GM13977 (cell line): ENCODE results near the gene MTARC2.

Source experiments
- DNase-seq: peaks from one replicate; pipeline ENCODE4 v3.0.0; 2012; ENCODE audit warnings: low spot score
- in situ Hi-C: fragments of 300-500 bp; cut with MboI; formaldehyde crosslinking; loops from one replicate; pipeline ENCODE4 v1.12.0; 2022; ENCODE audit warnings: low sequenced_read_pairs, low pct_unique_long_range_greater_than_20kb, mixed read lengths, inconsistent platforms; ENCODE audit not compliant: unreplicated experiment
- TF ChIP-seq, protein P1 (sequence below): IDR thresholded peaks from 2 replicates; pipeline ENCODE4 v1.5.1; 2012; ENCODE audit warnings: mild to moderate bottlenecking, control low read depth; ENCODE audit not compliant: insufficient read depth; ENCODE audit errors: extremely low read depth, missing control alignments

Gene MTARC2

DNA sequence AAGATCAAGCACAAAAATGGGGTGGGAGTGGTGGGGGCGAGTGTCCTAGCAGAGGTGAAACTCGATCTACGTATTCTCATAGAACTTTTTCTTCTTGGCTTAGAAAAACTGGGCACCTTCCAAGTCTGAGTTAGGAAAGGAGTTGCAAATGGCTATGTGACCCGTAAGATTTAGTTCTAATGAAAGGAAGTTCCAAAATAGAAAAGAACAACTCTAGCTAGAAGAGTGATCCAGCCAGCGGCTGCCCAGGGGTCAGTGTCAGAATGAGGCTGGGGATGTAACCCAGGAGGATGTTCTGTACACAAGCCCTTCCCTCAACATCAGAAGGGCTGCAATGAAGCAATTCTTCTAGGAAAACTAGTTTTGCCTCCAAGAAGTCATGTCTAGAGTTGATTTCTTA lies 43.8 kb downstream of the MTARC2 start:
- in situ Hi-C loops: no loop called here
- DNase-seq: no peak
- TF ChIP-seq, protein P1, sequence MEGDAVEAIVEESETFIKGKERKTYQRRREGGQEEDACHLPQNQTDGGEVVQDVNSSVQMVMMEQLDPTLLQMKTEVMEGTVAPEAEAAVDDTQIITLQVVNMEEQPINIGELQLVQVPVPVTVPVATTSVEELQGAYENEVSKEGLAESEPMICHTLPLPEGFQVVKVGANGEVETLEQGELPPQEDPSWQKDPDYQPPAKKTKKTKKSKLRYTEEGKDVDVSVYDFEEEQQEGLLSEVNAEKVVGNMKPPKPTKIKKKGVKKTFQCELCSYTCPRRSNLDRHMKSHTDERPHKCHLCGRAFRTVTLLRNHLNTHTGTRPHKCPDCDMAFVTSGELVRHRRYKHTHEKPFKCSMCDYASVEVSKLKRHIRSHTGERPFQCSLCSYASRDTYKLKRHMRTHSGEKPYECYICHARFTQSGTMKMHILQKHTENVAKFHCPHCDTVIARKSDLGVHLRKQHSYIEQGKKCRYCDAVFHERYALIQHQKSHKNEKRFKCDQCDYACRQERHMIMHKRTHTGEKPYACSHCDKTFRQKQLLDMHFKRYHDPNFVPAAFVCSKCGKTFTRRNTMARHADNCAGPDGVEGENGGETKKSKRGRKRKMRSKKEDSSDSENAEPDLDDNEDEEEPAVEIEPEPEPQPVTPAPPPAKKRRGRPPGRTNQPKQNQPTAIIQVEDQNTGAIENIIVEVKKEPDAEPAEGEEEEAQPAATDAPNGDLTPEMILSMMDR: no peak

DNA sequence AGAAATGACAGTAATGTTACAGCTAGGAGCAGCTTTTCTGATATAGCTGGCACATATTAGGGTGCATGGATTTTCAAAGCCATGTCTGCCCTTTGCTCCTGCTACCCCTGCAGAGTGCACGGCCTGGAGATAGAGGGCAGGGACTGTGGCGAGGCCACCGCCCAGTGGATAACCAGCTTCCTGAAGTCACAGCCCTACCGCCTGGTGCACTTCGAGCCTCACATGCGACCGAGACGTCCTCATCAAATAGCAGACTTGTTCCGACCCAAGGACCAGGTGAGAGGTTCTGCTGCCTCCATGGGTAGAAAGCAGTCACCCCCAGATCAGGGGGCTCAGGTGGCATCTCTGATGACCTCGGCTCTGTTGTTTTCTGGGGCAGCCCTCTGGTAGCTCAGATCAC lies 48.4 kb downstream of the MTARC2 start:
- TF ChIP-seq, protein P1: no peak
- DNase-seq: no peak
- in situ Hi-C loops: no loop called here

DNA sequence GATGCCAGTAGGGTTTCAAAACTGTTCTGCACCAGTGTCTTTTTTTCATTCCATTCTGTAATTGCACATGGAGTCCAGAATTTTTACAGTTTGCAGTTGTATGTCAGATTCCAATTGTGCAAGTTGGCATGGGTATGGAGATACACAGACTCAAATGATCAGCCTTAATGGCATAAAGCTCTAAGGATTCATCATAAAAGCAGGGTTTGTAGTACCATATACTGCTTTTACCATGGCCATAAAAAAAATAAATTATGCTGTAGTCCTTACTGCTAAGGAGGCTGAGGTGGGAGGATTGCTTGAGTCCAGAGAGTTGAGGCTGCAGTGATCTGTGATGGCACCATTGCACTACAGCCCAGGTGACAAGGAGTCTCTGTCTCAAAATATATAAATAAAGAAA lies 48.9 kb downstream of the MTARC2 start:
- in situ Hi-C loops: no loop called here
- DNase-seq: no peak
- TF ChIP-seq, protein P1: no peak

DNA sequence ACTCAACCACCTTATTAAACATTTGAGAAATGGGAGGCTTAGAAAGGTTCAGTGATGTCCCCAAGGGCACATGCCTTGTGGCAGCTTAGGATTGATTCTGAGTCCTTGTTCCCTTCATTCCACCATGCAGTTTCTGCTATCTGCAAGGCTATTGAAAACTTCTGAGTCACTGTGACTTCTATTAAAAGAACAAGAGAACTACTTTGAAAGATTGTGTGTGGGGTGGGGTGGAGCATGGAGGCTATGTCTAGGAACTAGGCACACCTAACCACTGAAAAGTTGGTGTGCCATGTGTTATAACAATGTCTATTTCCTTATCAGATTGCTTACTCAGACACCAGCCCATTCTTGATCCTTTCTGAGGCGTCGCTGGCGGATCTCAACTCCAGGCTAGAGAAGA lies 49.4 kb downstream of the MTARC2 start:
- TF ChIP-seq, protein P1: no peak
- DNase-seq: no peak
- in situ Hi-C loops: no loop called here

DNA sequence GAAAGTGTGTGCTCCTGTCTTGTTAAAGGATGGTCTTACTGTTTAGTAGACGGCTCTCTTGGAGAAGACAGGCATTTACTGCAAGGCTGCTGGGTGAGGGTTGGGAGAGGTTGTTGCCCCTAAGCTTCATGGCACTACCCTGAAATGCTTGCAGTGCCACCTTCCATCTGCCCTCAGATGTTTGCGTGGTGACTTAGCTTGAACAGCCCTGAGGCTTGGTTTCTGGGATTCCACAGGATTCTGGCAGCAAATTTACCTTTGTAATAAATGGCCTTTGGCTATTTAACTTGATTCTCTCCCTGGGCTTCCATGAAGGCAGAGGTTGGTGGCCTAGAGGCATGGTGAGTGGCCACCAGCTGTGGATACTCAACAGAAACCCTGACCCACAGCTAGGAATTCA lies 50.2 kb downstream of the MTARC2 start:
- TF ChIP-seq, protein P1: no peak
- no peak for DNase-seq
- in situ Hi-C loops: no loop called here

DNA sequence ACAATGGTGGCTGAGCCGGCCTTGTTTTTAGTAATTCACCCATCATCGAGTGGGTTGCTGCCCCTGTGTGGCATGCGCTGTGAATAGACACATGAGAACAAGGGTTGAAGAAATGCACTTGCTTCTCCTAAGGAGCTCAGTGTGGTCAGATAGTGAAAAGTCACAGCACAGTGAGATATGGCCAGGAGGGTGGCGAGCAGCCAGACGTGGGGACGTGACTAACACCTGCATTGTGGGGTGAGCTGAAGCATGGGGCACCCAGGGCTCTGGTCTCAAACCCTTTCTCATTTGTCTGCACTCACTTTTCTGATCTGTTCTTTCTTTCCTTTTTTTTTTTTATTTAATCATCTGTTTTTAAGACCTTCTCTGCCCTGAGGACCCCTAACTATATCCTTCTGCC lies 52.1 kb downstream of the MTARC2 start:
- in situ Hi-C loops: no loop called here
- TF ChIP-seq, protein P1: no peak
- no peak for DNase-seq

DNA sequence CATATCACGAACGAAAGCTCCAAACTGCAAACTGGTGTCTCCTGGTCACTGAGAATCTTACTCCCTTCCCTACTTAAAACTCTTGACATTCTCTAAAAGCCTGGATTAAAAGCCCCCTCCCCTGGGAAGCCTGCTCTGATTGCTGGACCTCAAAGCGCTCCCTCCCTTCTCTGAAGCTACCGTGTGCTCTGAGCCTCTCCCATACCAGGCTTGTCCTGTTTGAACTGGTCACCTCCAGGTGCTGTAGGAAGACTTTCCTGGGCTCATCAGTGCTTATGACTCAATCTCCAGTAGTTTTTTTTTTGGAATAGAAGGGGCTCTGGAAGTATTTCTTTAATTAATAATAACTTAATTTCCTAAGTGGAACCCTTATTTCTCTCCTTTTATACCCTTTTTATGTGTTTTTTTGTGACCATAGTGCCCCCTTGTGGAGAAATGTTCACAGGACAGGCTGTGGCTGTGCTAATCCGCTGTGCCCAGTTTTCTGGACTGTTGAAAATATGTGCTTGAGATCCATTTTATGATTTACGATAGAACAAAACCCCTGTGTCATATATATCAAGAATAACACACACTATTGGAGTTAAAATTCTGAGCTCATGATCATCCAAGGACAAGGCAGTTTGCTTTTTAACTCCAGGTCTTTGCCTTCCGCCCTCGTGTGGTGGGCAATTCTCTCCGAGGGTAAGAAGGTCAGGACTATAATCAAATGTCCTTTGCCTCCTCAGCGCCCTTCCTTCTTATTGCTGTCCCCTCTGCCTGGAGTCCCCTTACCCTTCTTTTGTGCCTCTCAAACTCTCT lies 55.5 kb downstream of the MTARC2 start:
- in situ Hi-C loops: no loop called here
- TF ChIP-seq, protein P1: peak; percentile 71
- peak; percentile 41 for DNase-seq
